HG03558 (cell line): ENCODE data around the gene FGFRL1.

Experiments used
- ATAC-seq: cut with Tn5 transposase; IDR thresholded peaks from one replicate; pipeline ENCODE4 v1.9.1; 2021; ENCODE audit warnings: moderate number of reproducible peaks; ENCODE audit not compliant: unreplicated experiment; ENCODE audit errors: extremely low read depth

FGFRL1 gene, protein sequence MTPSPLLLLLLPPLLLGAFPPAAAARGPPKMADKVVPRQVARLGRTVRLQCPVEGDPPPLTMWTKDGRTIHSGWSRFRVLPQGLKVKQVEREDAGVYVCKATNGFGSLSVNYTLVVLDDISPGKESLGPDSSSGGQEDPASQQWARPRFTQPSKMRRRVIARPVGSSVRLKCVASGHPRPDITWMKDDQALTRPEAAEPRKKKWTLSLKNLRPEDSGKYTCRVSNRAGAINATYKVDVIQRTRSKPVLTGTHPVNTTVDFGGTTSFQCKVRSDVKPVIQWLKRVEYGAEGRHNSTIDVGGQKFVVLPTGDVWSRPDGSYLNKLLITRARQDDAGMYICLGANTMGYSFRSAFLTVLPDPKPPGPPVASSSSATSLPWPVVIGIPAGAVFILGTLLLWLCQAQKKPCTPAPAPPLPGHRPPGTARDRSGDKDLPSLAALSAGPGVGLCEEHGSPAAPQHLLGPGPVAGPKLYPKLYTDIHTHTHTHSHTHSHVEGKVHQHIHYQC

DNA sequence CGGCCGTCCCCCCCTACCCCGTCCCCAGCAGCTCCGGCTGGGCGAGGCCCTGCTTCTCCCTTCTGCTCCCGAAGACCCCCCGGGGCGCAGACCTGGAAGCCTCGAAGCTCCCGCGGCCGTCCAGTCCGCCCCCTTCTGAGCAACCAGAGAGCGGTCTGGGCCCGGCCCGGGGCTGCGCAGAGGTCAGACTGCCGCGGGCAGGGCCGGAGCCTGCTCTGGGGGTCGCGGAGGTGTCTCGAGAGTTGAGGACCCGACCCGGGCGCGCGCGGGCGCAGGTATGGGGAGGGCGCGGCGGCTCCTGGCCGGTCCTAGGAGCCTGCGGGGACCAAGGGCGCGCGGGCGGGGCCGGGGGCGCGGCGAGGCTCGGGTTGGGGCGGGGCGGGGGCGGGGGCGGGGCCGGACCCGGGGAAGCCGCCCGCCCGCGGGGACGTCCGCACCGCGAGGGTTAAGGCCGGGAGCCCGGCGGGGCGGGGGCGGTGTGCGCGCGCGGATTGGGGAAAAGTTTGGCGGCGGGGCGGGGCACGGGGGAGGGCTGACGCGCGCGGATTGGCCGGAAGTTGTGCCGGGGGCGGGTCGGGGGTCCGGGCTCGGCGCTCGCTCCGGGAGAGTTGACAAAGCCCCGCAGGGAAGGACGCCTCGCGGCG, at the start of gene FGFRL1:
Gene FGFRL1 (plus strand): TSS at position 605 of the 644 bp plus-strand sequence. CDS start 860 bp downstream, outside the sequence.
- ATAC-seq = no peak

DNA sequence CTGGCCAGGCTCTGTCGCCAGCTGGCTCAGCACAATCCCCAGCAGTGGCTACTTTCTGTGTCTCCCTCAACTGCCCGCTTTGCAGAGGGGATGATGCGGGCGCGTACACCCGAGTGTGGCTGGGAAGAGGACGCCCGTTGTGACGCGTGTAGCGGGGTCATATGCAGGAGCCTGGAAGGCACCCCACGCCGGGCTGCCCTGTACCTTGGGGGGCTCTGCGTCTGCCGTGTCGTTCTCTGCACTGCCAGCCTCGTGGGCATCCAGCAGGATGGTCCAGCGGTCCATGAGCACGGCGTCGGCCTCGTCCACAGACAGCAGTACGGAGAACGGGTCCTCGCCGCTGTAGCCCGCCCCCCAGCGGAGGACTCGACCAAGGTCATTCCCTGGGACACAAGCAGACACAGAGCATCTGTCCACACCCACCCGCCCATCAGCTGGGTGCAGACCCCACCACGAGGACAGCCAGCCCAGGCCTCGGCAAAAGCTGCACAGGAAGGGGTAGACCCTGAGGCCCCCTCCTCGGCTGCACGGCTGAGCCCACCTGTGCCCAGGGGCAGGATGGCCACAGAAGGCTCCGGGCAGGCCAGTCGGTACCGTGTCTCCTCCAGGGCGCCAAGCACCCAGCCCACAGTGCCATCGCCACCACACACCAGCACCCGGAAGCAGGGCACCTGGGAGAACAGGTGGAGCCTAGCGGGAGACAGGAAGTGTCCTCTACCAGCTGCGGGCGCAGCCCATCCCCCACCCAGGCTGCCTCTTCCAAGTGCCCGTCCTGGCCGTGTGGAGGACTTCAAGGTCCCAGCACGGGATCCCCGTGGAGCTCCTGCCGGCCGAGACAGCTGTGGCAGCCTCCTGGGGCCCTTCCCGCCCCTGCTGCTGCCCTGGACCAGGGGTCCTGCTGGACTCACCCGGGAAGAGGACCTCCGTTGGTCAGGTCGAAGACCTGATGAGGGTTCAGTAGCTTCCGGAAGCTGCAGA, 48.9 kb upstream of the FGFRL1 start:
- no peak for ATAC-seq

DNA sequence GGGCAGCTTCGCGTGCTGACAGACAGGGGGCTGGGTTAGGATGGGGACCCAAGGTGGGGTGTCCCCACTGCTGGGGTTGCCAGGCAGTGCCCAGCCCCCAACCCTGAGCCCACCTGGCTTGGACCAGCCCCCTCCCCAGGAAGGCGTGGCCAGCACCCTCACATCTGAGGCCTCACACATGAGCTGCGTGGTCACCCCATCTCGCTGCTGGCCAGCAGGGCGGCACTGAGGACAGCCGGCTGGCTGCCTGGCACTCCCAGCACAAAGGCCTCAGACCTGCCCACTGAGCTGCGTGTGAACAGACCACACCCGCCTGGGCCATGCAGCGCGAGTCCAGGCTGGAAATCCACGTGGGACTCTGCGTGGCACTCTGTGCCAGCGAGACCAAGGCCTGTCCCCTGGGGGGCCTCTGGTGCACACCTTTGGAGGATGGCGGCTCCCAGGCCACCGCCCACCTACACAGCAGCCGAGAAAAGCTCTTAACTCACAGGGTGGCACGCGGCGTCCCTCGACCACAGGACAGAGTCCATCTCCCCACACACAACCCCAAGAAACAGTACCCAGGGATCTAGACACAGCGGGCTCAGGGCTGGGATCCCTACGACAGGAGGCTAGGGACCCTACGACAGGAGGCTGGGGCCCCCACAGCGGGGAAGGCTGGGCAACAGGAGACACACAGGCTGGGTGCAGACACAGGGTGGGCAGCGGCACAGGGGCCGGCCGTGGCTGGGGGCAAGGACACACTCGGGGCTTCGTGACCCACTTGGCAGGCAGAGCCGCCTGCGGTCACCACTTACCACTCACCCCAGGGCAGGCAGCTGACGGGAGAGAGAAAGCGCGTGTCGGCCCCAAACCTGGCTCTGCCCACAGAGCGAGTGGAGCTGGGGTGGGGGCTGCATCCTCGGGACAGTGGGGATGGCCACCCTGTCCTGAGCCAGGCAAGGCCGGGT, 47.9 kb upstream of the FGFRL1 start:
- ATAC-seq = no peak

GRCh38 chr4:964346-965025, 46.9 kb upstream of the FGFRL1 start:
- no peak for ATAC-seq

DNA sequence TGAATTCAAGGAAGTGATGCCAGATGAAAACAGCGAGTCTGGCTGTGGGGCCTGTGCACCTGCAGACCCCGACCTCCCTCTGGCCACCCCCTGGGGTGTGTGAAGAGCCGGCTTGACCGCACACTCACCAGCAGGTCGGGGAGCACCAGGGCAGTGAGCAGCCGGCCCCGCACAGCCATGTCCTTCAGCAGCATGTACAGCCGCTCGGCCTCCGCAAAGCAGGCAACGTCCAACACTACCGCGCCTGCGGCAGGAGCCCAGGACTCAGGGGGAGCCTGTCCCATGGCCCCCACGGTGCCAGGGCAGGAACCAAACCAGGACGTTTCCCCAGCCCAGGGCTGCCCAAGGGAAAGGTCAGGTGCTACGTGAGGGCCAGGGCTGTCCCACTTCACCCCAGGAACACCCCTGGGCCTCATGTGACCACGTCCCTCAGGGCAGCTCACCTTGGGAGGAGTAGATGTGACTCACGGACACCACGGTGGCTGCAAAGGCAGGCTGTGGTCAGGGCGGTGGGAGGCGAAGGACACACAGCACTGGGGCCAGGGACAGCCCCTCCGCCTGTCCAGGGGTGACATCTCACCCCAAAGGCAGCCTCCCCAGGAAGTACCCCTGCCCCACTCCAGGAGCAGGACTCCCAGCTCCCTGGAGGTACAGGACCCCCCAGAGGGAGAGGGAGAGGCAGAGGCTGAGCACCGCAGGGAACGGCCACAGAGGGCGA, 46.2 kb upstream of the FGFRL1 start:
- ATAC-seq = no peak

DNA sequence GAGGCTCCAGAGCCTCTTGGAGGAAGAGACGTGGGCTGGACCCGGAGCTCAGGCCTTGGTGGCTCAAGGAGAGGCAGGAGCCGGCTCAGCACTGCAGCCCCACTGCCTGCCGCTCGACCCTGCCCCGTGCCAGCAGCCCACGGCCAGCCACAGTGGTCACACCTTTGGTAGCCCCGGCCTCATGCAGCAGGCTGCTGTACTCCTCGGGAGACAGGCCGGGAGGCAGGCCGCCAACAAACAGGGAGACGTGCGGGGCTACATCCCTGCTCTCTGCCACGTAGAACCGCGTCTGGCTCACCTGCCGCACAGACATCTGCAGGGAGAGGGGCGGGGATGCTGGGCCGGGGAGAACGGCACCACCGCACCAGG, 45.7 kb upstream of the FGFRL1 start:
- no peak for ATAC-seq

GRCh38 chr4:966266-967112, 44.9 kb upstream of the FGFRL1 start:
- ATAC-seq = no peak

DNA sequence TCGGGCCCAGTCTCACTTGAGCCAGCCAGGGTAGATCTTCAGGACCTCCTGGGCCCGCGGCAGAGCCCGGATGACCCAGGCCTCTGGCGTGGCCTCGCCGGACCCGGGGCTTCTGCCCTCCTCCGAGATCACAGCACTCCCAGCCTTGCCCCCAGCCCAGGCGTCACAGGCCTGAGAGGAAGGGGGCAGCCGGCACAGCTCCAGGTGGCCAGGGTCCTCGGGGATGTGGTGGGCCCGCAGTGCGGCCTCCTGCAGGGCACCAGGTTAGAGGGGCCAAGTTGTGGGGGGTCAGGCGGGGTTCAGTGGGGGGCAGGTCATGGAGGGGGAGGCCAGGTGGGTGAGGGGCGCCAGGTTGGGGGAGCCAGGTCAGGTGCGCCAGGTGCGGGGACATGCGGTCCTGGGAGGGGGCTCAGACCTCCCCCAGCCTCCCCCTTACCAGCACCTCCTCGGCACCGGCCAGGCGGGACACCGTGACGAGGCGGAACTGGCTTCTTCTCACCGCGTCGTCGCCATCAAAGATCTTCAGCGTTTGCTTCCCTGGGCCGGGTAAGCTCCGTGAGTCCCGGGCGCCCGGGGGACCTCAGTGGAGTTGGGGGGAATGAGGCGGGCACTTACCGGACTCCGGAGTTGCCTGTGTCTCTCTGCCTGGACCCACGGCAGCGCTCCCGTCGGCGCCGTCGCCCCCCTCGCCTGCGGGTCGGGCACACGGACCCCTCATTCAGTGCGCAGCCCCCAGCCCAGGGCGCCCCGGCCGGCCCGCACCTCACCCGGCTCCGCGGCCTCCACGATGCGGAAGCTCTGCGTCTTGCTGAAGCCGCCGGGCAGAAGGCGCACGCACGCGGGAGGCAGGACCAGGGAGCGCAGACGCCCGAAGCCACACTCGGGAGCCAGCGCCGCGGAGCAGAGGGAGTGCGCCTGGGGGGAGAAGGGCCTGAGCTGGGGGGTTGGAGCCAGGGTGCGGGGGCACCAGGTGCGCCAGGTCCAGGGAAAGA, 44.0 kb upstream of the FGFRL1 start:
- ATAC-seq = no peak

DNA sequence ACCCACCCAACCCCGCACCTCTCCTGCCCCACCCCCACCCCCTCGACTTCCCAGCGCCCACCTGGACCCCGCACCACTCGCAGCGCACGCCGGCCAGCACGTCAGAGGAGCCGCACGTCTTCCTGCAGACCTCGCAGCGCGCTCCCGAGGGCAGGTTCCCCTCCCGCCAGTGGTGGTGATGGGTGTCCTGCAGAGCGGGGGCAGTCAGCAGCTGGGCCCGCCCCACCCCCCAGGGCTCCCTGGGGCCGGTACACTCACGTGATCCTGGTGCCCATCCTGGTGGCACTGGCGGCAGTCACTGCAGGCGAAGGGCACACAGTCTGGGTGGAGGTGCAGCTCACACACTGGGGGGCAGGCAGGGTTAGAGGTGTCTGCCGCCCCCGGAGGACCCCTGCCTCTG, 43.2 kb upstream of the FGFRL1 start:
- no peak for ATAC-seq

GRCh38 chr4:968621-969394, 42.6 kb upstream of the FGFRL1 start:
- ATAC-seq = no peak

DNA sequence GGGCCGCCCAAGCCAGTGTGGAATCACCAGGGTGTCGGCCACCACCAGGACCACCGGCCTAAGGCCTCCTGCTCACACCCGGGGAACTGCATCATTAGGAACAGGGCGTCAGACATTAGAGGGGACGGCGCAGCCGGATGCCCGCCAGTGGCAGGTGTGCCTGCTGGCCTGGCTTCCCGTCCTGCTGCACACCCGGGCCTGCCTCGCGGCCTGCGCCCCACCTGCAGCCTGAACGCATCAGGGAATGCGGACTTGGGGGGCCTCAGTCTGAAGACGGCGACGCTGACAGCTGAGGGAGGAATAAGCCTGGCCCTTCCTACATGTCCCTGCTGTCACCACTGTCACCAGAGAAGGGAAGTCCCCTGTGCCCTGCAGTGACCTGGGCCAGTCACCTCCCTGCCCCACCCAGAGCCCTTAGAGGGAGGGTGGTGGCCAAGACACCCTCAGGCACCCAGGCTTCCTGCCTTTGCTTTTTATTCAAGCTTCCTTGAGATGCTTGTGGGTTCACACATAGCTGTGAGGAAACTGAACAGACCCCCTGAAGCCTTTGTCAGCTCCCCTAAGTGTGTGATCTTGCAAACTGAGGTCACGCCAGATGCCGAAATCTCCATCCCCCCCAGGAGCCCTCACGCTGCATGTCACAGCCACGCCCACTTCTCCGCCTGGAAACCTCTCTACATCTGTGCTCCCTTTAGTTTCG, 41.2 kb upstream of the FGFRL1 start:
- no peak for ATAC-seq

GRCh38 chr4:970854-971520, 40.4 kb upstream of the FGFRL1 start:
- ATAC-seq = no peak

- ATAC-seq = no peak
Observed at GRCh38 chr4:971666-972500, 39.5 kb upstream of the FGFRL1 start.
